GM18909 (cell line): ENCODE results near the gene NMNAT2.
"Not testable (repeated sequence)": the region's sequence is repeated elsewhere in the genome, so short reads cannot be mapped to it uniquely, and the experiment has no call there.

Source experiments
- ATAC-seq: cut with Tn5 transposase; IDR thresholded peaks from one replicate; pipeline ENCODE4 v1.9.1; 2021; ENCODE audit warnings: mild to moderate bottlenecking; ENCODE audit not compliant: unreplicated experiment, poor library complexity

The NMNAT2 gene

GRCh38 chr1:183417772-183418491 is at the start of gene NMNAT2:
Gene NMNAT2, minus strand, starts transcription at chr1:183418380. Its CDS starts 113 bp downstream, at chr1:183418267.
- no peak for ATAC-seq

DNA sequence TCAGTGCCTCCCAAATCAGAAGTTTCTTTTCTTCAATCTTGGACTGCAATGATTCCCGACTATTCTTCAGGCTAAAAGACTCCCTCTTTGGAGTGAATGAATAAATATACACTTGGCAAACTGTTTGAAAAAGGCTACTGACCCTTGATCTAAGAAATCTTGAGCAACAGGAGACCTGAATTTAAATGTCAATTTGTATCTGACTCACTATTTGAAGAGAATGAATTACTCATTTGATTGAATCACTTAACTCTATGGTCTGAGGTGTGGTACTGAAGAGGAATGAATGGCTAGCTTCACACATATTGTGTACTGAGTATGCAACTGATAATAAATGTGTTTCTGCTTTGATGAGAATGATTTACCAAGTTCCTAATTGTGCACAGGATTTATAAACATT is 49.5 kb upstream of the NMNAT2 start:
- ATAC-seq, result no peak

DNA sequence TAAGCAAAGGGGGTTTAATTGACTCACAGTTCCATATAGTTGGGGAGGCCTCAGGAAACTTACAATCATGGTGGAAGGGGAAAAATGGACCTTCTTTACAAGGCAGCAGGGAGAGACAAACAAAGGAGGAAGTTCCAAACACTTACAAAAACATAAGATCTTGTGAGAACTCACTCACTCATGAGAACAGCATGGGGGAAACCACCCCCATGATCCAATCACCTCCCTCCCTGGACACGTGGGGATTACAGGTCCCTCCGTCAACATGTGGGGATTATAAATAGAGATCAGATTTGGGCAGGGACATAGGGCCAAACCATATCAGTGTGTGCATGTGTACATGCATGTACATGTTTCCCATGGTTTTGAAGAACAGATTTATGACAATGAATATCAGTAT is 48.6 kb upstream of the NMNAT2 start:
- ATAC-seq, result no peak

DNA sequence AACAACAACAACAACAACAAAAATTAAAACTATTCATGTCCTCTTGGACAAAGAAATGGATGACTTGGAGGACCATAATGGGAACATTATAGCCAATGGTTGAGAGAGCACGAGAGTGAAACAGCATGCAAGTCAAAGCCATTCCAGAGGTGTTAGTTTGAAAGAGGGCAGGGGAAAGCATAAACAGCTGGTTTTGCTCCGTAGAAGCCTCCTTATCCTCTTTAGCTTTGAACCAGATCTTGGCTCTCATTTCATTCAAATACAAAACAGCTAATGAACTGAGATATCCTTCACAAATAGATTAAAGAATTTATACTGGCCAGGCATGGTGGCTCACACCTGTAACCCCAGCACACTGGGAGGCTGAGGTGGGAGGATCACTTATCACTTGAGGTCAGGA is 45.4 kb upstream of the NMNAT2 start:
- ATAC-seq, result no peak

GRCh38 chr1:183461350-183461749 is 43.2 kb upstream of the NMNAT2 start:
- ATAC-seq, result no peak

DNA sequence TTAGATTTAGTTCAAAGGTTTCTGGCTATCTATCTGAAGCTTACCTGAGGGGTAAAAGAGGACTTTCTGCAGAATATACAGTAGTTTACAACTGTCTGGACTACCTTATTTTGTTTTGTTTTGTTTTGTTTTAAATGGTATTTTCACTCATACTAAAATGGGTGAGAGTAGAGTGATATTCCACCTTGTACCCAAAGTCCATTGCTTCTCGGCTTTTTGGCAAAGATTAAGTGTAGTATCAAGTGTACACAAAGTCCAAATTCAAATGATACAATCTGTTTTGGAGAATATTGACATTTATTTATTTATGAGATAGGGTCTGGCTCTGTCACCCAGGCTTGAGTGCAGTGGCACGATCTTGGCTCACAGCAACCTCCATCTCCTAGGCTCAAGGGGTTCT is 42.4 kb upstream of the NMNAT2 start:
- ATAC-seq, result no peak

- ATAC-seq, result no peak
These were observed 39.3 kb upstream of the NMNAT2 start for GRCh38 chr1:183457449-183457848.

- no peak for ATAC-seq
These were observed 38.6 kb upstream of the NMNAT2 start for GRCh38 chr1:183456826-183457225.

GRCh38 chr1:183454377-183454776 is 36.2 kb upstream of the NMNAT2 start:
- ATAC-seq, result no peak

DNA sequence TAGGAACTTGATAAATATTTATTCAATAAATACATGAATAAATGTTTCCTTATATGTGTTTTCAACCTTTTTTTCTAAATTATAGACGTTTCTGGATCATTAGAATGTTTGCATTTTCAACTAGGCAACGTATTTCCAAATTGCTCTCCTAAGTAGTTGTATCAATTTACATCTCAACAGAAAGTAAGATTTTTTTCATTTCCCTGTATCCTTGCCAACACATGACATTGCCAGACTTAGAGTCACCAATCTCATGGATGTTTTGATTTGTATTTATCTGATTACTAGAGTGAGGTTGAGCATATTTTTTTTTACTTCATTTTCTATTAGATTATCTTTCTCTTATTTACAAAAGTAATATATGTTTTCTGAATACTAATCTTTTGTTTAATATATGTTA is 31.9 kb upstream of the NMNAT2 start:
- no peak for ATAC-seq

DNA sequence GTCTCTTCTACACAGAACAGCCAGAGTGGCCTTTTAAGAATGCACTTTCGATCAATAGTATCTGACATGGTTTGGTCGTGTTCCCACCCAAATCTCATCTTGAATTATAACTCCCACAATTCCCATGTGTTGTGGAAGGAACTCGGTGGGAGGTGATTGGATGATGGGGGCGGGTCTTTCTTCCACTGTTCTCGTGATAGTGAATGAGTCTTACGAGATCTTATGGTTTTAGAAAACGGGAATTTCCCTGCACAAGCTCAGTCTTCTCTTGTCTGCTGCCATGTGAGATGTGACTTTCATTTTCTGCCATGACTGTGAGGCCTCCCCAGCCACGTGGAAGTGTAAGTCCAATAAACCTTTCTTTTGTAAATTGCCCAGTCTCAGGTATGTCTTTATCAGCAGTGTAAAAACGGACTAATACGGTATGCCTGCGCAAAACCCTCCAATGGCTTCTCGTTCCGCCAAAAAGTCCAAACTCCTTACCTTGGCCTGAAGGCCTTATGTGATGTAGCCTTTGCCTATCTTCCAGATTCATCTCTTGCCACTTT is 31.1 kb upstream of the NMNAT2 start:
- no peak for ATAC-seq

- ATAC-seq, result no peak
These were observed 26.1 kb upstream of the NMNAT2 start for GRCh38 chr1:183444243-183444642.

DNA sequence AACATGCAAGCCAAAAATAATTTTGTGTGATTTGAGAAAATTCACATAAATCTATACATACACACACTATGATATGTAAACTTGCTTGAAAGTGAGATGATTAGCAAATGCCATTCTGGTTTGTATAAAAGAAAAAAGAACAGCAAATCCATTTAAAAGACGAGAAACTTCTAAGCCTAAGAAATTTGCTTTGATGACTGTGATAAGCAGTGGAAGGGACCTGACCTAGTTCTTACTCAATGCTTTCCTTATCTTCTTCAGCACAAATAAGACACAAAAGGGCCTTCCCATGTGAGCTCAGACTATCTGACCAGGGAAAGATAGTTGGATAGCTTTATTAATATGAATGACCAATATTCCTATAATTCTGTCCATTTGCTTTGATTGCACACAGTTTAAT is 25.3 kb upstream of the NMNAT2 start:
- no peak for ATAC-seq

- no peak for ATAC-seq
These were observed 24.8 kb upstream of the NMNAT2 start for GRCh38 chr1:183443011-183443410.

DNA sequence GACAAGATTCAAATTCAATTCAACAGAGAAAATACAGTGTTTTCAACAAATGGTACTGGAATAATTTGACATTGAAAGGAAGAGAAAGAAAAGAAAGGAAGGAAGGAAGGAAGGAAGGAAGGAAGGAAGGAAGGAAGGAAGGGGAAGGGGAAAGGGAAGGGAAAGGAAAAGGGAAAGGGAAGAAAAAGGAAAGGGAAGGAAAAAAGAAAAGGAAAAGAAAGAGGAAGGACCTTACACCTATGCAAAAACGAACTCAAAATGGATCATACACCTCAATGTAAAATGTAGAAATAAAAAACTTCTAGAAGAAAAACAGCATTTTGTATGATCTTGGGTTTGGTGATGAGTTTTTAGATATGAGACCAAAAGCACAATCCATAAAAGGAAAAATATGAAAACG is 19.9 kb upstream of the NMNAT2 start:
- ATAC-seq, result no peak

GRCh38 chr1:183435497-183435896 is 17.3 kb upstream of the NMNAT2 start:
- no peak for ATAC-seq

DNA sequence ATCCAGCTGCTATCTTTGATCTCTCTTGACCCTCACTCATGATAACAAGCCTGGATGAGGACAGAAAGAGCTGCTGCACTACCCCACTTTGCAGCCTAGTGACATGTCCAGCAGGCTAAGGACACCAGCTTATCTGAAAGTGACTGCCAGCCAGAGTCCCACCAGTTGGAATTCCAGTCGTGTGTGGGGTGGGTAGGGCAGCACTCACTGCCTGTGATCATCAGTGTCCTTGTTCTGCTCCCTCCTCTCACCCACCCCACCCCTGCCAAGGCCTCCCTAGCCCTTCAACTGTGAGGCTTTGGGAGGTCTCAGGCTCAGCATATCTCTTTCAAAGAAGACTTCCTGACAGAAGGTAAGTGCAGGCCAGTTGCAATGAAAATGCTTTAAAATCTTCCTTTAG is 15.5 kb upstream of the NMNAT2 start:
- no peak for ATAC-seq

DNA sequence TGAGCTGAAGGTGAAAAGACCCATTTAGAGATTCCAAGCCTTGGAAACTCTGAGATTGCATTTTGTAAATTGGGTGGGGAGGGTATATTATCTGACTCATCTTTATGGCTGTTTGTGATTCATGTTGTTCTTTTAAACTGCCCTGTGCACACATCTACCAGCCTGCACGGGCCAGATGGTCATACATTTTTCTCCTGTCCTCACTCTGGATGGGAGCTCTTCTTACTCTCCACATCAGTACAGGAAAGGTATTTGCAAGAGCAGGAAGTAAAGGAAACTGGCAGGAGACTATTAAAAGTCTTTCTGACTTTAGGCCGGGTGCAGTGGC is 14.3 kb upstream of the NMNAT2 start:
- ATAC-seq, result no peak

GRCh38 chr1:183431840-183432547 is 13.8 kb upstream of the NMNAT2 start:
- no peak for ATAC-seq

DNA sequence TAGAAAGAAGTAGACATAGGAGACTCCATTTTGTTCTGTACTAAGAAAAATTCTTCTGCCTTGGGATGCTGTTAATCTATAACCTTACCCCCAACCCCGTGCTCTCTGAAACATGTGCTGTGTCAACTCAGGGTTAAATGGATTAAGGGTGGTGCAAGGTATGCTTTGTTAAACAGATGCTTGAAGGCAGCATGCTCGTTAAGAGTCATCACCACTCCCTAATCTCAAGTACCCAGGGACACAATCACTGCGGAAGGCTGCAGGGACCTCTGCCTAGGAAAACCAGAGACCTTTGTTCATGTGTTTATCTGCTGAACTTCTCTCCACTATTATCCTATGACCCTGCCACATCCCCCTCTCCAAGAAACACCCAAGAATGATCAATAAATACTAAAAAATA is 9.4 kb upstream of the NMNAT2 start:
- ATAC-seq, result not testable (repeated sequence)

DNA sequence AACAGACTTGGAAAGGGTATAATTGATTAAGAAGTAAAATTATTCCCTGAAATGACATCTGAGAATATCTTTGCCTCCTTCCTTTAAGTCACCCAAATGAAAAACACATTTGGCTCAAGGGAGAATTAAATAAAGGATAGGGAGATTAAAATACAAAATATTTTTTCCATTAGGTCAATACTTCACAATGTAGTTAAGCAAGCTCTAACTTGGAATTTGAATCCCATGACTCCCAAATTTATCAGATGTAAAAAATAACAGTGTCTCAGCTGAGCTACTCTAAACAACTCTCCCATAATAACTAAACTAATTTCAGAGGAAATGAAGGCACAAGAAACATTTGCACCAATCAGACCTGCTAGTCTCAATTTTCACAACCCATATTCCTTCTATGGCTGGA is 6.5 kb upstream of the NMNAT2 start:
- ATAC-seq, result no peak

DNA sequence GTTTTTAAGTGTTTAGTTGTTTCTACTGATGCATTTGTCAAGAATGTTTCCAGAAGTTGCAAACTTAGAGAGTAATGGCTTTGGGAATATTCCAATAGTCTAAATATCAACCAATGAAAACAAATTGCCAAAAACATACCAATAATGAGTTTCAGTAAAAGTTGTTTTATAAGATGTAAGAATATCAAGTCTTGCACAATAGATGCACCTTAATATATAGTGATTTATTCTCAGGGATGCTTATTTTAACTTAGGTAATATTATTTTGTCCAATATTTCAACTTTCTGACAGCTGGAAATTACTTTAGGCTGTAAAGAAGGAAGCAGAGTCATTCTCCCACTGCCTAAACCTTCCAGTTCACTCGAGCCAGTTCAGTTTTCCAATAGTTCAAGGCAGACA is 5.4 kb upstream of the NMNAT2 start:
- no peak for ATAC-seq
